Osteoblast (primary cell): ENCODE measurements around the gene ARHGEF2. TPM values are rescaled to one million over a fixed set of nuclear protein-coding genes. Genes with fewer than 3 reads are reported as not detected.

ENCODE experiments used
- DNase-seq: peaks from one replicate; pipeline ENCODE4 v3.0.0; 2011; ENCODE audit warnings: low spot score, mixed read lengths; ENCODE audit not compliant: insufficient read length; ENCODE audit errors: missing footprints
- H2AFZ ChIP-seq: 2 replicates; pipeline ENCODE4 v1.6.0; 2011; ENCODE audit warnings: mild to moderate bottlenecking, low read length
- H3K27ac ChIP-seq: 2 replicates; pipeline ENCODE4 v1.5.1; 2011; ENCODE audit warnings: mild to moderate bottlenecking, low read depth, low read length, moderate library complexity
- H3K27me3 ChIP-seq: 2 replicates; pipeline ENCODE4 v1.6.0; 2012; ENCODE audit warnings: mild to moderate bottlenecking, control low read depth, inconsistent platforms, low read length, moderate library complexity; ENCODE audit not compliant: insufficient read depth
- H3K36me3 ChIP-seq: 2 replicates; pipeline ENCODE4 v1.5.1; 2011; ENCODE audit warnings: mild to moderate bottlenecking, low read length, control low read depth, moderate library complexity; ENCODE audit not compliant: insufficient read depth
- H3K4me1 ChIP-seq: 2 replicates; pipeline ENCODE4 v1.5.1; 2011; ENCODE audit warnings: mild to moderate bottlenecking, low read length, control low read depth, moderate library complexity; ENCODE audit not compliant: insufficient read depth
- H3K4me2 ChIP-seq: 2 replicates; pipeline ENCODE4 v1.6.0; 2011; ENCODE audit warnings: mild to moderate bottlenecking, low read length; ENCODE audit not compliant: insufficient read depth
- H3K4me3 ChIP-seq: fragments of 200-600 bp; sonication (generic); 3 replicates; pipeline ENCODE4 v1.5.1; 2012; ENCODE audit warnings: mild to moderate bottlenecking, low read length, inconsistent platforms; ENCODE audit not compliant: insufficient read depth
- H3K79me2 ChIP-seq: 2 replicates; pipeline ENCODE4 v1.6.0; 2012; ENCODE audit warnings: mild to moderate bottlenecking, low read length, control low read depth, inconsistent platforms; ENCODE audit not compliant: insufficient read depth
- H3K9me3 ChIP-seq: 2 replicates; pipeline ENCODE4 v1.5.1; 2011; ENCODE audit warnings: low read depth, low read length, control low read depth
- H4K20me1 ChIP-seq: 2 replicates; pipeline ENCODE4 v1.6.0; 2012; ENCODE audit warnings: mild to moderate bottlenecking, low read length, control low read depth; ENCODE audit not compliant: insufficient read depth
- small RNA-seq: library from RNA; depleted of rRNA; stranded (forward); fragments of <200 nt; gene quantifications from one replicate; pipeline ENCODE3, GENCODE V24; 2012
- total RNA-seq: library from RNA; depleted of rRNA; stranded (reverse); fragments of >200 nt; gene quantifications from 2 replicates; pipeline ENCODE4 v1.2.3, GENCODE V29; 2012
- TF ChIP-seq, protein P1 (sequence below): IDR thresholded peaks from 2 replicates; pipeline ENCODE4 v1.5.1; 2011; ENCODE audit warnings: mild to moderate bottlenecking, low read depth, low read length, moderate library complexity; ENCODE audit errors: extremely low read depth

ARHGEF2 gene
- total RNA-seq, 1 donor = 183 TPM

DNA sequence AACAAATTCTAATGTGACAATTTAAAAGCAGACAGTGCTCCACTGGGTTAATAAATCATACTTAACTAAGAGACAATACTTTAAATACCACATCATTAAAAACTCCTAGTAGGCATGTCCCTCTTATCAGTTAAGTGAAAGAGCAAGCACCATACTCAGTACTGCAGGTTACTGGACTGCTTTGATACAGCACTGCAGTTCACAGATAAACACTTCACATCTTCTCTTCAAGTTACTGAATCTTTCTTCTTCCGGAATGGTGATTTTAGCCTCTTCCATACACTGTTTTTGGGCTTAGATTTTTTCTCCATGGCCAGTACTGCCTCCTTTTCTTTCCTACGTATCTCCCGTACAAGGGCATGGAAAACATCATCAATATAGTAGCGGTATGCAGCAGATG lies 78.2 kb downstream of the ARHGEF2 start:
- no peak overlapping the region for H3K4me2 ChIP-seq
- H3K27me3 ChIP-seq = no peaks in the 10 kb centered on the region
- no peaks in the 10 kb centered on the region for H4K20me1 ChIP-seq
- H3K27ac ChIP-seq = no peak overlapping the region
- H3K36me3 ChIP-seq = peaks cover 69% of the 10 kb centered on the region
- no peak overlapping the region for H3K4me3 ChIP-seq
- H3K9me3 ChIP-seq = no peaks in the 10 kb centered on the region
- H3K79me2 ChIP-seq = peaks cover 22% of the 10 kb centered on the region
- no peaks in the 10 kb centered on the region for H3K4me1 ChIP-seq
- no peak overlapping the region for H2AFZ ChIP-seq
- TF ChIP-seq, protein P1, sequence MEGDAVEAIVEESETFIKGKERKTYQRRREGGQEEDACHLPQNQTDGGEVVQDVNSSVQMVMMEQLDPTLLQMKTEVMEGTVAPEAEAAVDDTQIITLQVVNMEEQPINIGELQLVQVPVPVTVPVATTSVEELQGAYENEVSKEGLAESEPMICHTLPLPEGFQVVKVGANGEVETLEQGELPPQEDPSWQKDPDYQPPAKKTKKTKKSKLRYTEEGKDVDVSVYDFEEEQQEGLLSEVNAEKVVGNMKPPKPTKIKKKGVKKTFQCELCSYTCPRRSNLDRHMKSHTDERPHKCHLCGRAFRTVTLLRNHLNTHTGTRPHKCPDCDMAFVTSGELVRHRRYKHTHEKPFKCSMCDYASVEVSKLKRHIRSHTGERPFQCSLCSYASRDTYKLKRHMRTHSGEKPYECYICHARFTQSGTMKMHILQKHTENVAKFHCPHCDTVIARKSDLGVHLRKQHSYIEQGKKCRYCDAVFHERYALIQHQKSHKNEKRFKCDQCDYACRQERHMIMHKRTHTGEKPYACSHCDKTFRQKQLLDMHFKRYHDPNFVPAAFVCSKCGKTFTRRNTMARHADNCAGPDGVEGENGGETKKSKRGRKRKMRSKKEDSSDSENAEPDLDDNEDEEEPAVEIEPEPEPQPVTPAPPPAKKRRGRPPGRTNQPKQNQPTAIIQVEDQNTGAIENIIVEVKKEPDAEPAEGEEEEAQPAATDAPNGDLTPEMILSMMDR = no peak
- peak; percentile 13 for DNase-seq

DNA sequence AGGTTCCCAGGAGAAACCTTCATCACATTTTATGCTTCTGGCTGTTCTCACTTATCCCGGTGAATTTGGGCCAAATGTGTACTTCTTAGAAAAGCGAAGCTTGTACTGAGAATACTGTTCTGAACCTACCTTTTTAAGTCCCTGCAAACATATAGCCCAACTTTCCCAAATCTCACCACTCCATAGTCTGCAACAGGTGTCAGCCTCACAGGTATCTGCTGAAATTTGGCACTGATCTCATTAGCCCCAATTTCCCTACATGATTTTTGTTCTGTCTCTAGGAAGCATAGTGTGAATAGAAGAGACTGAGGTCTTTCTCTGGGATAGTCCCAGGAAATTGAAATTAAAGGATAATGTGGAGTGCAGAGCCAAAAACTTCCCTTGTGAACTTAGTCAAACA lies 78.7 kb downstream of the ARHGEF2 start:
- Histone ChIP-seq H4K20me1 (no peaks in the 10 kb centered on the region), H3K27ac (no peak overlapping the region), H3K4me1 (no peaks in the 10 kb centered on the region), H2AFZ (no peak overlapping the region), H3K9me3 (no peaks in the 10 kb centered on the region), H3K36me3 (peaks cover 64% of the 10 kb centered on the region), H3K4me3 (no peak overlapping the region), H3K79me2 (peaks cover 18% of the 10 kb centered on the region), H3K4me2 (no peak overlapping the region), H3K27me3 (no peaks in the 10 kb centered on the region)
- DNase-seq = no peak
- TF ChIP-seq, protein P1 = no peak

DNA sequence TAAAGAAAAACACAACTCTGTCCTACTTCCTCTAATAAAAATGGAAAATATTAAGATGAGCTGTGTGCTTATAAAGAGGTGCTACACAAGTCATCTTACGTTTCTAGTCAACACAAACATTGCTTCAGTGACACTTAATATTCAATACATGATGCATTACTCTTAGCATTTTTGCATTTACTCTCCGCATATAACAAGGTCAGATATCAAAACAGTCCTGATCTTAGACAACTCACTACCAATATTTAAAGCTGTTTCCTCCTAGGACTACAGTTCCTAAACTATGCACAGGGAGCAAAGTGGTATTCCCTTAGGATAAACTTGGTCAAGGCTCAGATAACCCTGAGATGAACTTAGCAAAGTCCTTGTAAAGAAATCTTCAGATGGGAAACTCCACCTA lies 79.5 kb downstream of the ARHGEF2 start:
- Histone ChIP-seq H3K4me2 (no peak overlapping the region), H3K79me2 (peaks cover 12% of the 10 kb centered on the region), H3K4me1 (peaks cover 3% of the 10 kb centered on the region), H3K36me3 (peaks cover 56% of the 10 kb centered on the region), H3K27me3 (no peaks in the 10 kb centered on the region), H4K20me1 (no peaks in the 10 kb centered on the region), H3K9me3 (no peaks in the 10 kb centered on the region), H3K27ac (no peak overlapping the region), H2AFZ (no peak overlapping the region), H3K4me3 (no peak overlapping the region)
- TF ChIP-seq, protein P1 = no peak
- peak; percentile 34 for DNase-seq

DNA sequence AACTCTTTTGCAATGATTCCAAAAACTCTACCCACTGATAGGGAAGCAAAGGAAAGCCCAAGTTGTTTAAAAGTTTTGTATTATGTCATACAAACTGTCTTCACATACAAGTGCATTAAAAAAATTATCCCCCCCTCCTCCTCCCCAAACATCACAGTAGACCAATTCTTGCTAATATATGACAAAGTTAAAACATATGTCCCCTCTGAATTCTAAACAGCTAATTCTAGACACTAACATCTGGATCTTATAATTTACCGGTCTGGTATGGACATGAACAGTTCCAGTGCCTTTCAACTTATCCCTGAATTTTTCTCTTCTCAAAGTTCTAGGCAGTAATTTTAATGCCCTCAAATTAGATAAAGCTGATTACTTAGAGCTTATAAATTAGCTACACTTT lies 80.6 kb downstream of the ARHGEF2 start:
- no peak overlapping the region for H3K4me2 ChIP-seq
- no peak for DNase-seq
- TF ChIP-seq, protein P1 = no peak
- H2AFZ ChIP-seq = no peak overlapping the region
- no peaks in the 10 kb centered on the region for H3K27me3 ChIP-seq
- H3K9me3 ChIP-seq = no peaks in the 10 kb centered on the region
- H3K79me2 ChIP-seq = peaks cover 10% of the 10 kb centered on the region
- H3K36me3 ChIP-seq = peaks cover 48% of the 10 kb centered on the region
- no peaks in the 10 kb centered on the region for H4K20me1 ChIP-seq
- H3K27ac ChIP-seq = no peak overlapping the region
- peaks cover 15% of the 10 kb centered on the region for H3K4me1 ChIP-seq
- no peak overlapping the region for H3K4me3 ChIP-seq

Small RNA genes lying within 50 kb of the gene (small RNA-seq; reads per million reads assigned to genes)
- gene MIR6738 (not detected), gene SCARNA4 (not detected), gene SNORA80E (119 reads per million, percentile 97 among the genes with 10 or more reads in this experiment)

Other genes starting within 250 kb of the ARHGEF2 start
- 39.4 and 44.2 TPM in 2 replicates for gene GON4L, start 121.3 kb downstream of the ARHGEF2 start, total RNA-seq
- gene SYT11, start 119.0 kb downstream of the ARHGEF2 start, total RNA-seq = 33.3 and 34.5 TPM in 2 replicates
- gene RIT1, start 67.2 kb downstream of the ARHGEF2 start, total RNA-seq = 36.9 and 39.5 TPM in 2 replicates
- 32.7 and 37.3 TPM in 2 replicates for gene KHDC4, start 44.1 kb downstream of the ARHGEF2 start, total RNA-seq
- gene RXFP4, start 36.9 kb downstream of the ARHGEF2 start, total RNA-seq = not detected in 2 replicates
- 332 and 415 TPM in 2 replicates for gene SSR2, start 42.4 kb upstream of the ARHGEF2 start, total RNA-seq
- 10.6 and 13.0 TPM in 2 replicates for gene UBQLN4, start 75.3 kb upstream of the ARHGEF2 start, total RNA-seq
- gene LAMTOR2, start 76.2 kb upstream of the ARHGEF2 start, total RNA-seq = 36.6 and 40.1 TPM in 2 replicates
- gene RAB25, start 82.6 kb upstream of the ARHGEF2 start, total RNA-seq = not detected in 2 replicates
- gene MEX3A, start 103.9 kb upstream of the ARHGEF2 start, total RNA-seq = 0.88 and 1.1 TPM in 2 replicates
- 774 and 854 TPM in 2 replicates for gene LMNA, start 136.2 kb upstream of the ARHGEF2 start, total RNA-seq
- gene SEMA4A, start 175.0 kb upstream of the ARHGEF2 start, total RNA-seq = 1.5 and 1.8 TPM in 2 replicates
- 15.0 and 15.2 TPM in 2 replicates for gene SLC25A44, start 215.6 kb upstream of the ARHGEF2 start, total RNA-seq
- 31.2 and 34.0 TPM in 2 replicates for gene PMF1, start 234.5 kb upstream of the ARHGEF2 start, total RNA-seq